ELR (cell line): ENCODE data around the gene SLAMF9.

Experiments
- DNase-seq: peaks from one replicate; pipeline ENCODE4 v3.0.0-alpha.2; 2015; ENCODE audit warnings: low read depth

Gene SLAMF9

DNA sequence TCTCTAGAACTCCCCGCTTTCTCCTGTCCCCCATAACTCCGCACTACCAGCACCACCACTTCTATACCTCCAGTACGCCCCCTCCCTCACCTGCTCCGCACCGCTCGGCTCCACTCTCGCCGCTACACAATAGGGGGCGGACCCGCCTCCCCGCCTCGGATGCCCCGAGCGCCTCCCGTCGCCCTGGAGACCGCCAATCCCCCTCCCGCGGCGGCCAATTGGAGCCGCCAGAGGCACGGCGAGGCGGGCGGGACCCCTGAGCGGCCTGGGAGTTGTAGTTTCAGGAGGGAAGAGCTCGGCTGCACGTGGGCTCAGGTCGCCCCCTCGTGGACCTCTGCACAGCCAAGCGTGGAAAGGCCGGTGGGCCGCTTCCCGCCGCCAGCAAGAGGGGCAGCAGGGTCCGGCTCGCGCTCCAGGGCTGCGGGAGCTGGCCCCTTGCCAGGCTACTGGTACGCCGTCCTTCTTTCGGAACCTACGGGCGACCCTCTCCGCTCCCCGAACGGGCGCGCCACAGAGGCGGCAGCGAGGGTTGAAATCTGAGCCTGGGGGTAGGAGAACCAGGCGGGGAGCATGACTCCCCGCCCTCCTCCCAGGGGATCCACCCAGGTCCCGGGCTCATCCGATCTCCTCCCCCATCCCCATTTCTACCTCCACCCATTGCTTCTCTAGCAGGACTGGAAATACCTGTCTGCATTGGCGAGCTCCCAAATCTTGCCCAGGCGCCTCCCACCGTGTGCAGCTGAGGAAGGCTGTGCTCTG, 8.4 kb downstream of the SLAMF9 start, which contains the start of gene IGSF9:
Gene IGSF9 (minus strand): TSS at position 131 of the 759 bp plus-strand sequence. CDS start 2,159 bp downstream, outside the sequence.
- peak; percentile 78 for DNase-seq

DNA sequence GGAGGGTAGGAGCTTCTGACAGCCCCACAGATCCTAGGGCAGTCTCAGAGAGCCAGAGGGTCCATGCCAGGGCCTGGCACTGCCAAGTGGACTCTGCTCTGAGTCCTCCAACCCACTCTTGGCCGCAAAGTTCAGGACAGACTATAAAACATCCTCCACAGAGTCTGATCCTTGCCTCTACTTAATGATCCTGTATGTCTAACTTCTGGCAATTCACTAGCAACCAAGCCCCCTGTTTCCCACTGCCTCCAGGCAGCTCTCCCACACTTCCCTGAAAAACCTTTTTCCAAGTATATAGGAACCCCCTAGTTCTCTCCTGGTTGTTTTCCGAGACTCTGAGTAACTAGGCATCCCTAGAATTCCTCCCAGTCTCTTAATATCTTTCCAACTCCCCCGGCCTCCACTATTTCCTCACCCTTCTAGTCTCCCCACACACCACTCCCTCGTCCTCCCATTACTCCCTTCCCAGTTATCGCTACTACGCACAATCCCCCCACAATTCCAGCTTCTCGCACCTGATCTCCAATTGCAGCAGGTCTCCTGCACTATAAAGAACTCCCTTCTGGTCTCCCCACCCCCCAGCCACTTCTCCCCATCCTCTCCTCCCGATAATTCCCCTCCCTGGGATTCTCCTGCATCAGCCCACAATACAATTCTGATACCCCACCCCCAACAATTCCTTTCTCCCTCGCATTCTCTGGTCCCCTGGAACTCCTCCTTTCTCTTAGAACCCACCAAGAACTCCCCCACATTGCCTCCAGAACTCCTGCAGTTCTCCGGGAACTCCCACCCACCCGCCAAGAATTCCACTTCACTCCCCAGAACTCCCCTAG, 9.2 kb downstream of the SLAMF9 start:
- DNase-seq = no peak

DNA sequence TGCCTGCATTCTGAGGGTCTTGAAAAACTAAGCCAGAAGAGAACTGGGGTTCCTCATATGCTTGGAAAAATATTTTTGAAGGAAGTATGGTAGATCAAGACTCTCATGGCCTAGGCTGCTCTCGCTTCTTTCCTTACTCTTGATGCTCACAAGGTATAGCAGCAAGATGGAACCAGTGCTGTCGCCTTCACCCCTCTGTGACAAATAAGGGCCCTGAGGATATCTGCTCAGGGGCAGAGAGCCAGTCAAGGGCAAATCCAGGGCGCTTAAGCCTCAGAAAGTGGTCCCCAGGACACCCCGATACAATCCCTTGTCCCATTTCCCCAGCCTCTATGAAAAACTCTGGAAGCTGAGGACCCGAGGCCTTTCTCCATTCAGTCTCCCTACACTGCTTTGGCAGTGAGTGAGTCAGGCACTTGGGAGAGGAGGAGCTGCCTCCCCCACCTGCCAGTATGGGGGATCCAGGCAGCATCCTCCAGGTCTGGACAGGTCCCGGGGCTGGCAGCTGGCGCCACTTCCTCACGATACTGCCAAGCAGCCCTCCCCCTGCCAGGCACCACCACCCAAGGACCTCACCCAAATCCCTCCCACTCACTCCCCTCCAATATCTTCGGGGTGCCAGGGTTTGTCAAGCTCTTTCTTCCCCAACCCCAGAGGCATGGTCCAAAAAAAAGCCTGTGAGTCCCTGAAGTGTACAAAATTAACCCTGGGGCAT, 10.0 kb downstream of the SLAMF9 start:
- no peak for DNase-seq

DNA sequence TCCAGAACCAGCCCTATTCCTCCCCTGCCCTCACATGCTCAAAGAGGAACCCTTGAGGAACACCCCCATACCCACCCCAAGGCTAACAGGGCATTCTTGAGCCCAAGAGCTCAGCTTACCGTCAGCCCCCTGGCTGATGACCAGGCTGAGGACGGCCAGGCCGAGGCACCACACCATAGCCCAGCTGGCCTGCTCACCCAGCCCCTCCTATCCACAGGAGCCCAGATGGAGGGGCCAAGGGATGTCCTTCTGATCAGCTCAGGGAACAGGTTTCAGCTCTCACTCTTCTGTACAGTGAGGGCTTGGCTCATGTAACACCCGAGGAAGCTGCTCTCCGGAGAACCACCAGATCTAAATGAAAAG, 10.8 kb downstream of the SLAMF9 start:
- DNase-seq = no peak

DNA sequence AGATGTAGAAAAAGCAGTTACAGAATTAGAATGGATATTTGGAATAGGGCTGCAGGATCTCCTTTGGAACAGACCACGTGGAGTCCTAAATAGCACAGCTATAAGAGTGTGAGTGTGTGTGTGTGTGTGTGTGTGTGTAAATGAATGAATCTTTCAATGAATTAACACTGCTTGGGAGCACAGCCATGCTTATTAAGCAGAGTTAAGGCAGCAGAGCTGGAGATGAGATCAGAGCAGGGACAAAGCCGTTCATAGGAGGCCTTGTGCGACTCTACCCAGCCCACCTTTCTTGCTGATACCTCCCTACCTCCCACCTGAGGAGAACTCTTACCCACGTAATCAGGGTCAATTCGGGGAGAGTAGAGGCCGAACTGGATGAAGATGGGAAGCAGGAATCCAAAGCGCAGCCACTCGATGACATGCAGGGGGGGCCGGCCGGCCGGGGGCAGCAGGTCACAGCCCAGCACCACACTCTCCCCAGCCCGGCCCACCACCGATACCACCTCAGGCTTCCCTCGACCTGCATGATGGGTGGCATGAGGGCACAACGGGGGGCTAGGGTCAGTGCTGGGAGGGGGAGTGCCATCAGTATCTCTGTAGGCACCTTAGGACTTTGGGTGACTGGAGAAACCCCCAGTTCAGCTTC, 11.3 kb downstream of the SLAMF9 start:
- no peak for DNase-seq

DNA sequence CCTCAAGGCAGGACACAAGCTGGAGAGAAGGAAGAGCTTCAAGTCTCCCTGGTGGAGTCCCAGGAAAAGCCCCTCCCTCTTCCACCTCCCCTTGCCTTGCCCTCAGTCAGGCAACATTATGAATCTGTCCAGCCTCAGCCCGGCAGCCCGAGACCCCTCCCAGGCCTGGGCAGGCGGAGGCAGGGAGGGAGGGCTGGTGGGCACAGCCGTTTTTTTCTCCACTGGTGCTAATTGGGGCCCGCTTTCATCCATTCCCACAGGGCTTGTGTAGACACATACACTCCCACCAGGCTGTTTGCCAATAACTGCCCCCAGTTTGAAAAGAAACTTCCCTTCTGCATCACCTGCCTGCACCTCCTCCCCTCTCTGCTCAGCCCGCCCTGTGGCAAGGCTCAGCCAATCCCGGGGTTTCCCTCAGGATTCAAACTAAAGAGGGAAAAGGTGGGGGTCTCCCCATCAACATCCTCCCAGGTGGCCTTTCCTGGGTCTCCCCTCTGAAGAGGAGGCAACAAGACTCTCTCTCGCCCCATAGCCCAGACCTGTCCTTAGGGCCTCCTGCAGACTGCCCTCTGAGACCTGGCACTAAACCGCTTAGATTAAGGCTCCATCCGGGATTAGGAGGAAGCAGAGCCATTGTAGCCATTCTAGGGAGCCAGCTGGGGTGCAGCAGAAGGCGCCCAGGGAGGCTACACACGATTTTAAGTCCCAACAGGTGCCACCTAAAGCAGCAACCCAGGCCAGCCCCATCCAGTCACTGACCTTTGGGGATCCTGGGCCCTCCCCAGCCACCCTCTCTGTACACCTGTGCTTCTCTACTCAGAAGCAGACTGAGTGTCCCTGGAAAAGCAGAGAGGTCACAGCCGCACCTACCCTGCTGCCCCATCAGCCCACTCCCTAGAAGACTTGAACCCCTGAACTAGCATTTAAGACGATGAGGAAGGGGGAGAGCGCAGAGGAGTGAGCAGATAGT, 12.2 kb downstream of the SLAMF9 start:
- DNase-seq = no peak

DNA sequence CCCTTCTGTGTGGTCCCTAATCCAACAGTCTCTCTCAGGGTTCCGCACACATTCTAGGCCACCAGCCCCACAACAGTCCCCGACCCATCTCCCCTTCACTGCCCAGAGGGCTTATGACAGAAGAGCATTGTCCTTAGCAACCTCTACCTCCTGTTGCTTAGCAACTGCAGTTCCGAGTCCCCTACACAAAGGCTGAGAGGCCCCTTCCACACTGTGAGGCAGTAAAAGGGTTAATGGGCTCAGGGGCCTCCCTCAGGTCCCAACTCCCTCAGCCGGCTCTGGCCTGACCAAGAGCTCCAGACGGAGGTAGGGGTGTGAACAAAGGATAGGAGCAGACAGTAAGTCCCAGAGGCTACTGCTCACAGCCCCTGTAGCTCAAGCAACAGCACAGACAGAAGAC, 12.9 kb downstream of the SLAMF9 start:
- DNase-seq = no peak

DNA sequence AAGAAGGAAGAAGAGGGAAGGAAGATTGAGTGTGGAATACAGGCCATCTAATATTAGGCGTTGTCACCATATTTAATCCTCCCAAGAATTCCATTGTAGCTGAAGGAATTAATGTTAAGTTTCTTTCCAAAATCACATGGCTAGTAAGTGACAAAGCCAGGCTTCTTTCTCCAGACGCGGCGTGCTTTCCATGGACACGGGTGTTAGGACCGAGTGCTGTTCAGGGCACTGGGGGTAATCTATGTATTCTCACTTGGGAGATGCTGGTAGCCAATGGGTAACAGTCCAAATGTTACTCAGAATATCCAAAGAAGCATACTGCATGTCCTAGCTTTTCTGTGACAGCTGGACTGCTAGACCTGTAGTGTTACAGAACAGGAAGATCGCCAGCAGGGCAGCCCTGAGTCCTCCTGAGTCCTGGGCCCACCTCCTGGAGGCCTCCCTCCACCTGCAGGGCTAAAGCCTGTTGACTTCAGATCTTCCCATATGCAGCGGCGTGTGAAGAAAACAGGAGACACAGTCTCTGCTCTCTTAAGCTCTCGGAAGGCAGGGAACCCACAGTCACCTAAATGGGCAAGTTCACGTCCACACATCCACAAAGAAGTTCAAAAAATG, 13.9 kb downstream of the SLAMF9 start:
- DNase-seq = no peak

DNA sequence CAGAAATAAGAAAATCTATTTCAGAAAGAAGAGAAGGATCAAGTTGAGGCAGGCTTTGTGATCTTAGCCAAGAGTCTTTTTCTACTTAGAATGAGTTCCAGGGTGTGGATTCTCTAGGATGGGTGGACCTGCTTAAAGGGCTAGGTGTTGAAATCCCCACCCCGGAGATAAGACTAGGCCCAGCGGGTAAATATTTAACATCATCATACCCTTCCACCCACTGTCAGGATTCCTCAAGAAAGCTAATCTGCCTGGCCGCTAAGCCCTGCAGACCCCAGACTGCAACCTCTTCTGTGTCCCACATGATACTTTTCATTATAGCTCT, 14.4 kb downstream of the SLAMF9 start:
- DNase-seq = no peak

DNA sequence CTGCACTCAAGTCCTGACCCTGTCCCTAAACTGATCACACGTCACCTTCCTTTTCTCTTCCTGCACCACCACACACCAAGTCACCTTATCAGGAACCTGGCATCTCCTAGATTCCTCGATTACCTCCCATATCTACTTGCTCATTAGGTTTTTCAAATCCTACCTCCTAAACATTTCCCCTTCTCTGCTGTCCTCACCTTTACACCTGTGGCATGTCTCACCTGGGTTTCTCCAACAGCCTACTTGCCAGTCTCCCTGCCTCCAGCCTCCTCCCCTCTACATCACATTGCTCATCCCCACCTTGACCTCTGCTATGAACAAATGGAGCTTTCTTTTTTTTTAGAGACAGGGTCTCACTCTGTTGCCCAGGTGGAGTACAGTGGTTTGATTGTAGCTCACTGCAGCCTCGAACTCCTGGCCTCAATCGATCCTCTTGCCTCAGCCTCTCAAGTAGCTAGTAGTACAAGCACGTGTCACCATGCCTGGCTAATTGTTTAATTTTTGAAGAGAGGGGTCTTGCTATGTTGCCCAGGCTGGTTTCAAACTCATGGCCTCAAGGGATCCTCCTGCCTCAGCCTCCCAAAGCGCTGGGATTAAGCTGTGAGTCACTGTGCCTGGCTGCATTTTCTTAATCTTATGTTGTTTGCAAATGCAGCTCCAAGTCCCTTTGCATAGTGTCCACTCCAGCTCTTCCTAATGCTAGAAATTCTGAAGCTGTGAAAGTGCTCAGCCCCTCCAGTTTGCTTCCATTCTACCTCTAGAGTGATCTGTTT, 14.9 kb downstream of the SLAMF9 start:
- no peak for DNase-seq

DNA sequence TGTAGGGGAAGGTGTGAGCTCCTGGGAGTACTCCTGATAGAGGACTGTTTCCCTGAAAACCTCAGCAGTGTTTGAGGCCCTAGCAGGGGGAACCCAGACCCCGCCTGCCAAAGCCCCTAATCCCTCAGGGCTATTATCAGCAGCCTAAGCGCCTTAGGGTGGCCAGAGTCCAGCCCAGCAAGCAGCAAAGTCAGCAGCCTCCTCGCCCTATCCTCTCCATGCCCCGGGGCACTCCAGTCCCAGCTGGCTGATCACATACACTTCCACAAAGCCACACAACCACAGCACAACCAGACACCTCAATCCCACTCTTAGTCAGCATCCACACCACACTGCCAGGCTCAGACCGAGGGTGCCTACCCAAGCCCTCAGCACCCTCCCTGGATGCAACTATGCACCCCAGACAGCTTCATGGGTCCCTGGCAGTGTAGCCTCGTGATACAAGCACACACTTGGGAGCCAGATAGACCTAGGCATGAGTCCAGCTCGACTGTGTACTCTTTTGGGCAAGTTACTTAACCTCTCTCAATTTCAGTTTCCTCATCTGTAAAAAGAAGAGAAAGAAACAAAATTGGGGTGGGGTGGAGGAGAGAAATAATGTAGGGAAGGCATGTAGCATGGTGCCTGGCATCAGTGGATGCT, 15.7 kb downstream of the SLAMF9 start:
- DNase-seq = peak; percentile 25

DNA sequence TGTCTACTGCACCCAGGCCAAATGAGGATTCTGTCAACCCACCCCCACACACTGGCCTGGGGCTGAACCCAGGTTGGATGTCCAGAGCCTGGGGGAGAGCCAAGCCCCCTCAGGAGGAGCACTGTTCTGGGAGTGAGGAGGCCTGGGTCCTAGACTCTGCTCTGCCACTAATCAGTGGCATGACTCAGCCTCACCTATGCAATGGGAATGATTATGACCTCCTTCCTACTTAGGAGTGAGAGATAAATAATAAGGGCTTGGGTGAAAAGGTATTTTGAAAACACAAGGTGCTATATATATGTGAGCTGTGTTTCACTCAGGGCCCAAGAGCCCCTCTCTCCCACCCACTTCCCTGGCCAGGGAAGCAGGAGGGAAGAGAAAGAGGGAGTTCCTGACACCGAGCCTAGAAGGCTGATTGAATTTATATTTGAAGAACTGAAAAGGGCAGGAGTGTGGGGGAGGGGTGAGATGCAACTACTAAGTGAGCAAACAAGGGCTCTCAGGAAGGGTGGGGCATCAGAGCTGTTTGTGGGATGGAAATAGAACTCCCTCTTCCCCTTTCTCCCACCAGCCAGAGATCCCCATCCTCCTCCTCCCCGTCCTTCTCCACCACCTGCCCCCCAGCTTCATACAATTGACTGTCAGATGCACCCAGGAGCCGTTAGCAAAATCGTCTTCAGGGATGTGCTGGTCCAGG, 16.8 kb downstream of the SLAMF9 start:
- no peak for DNase-seq

DNA sequence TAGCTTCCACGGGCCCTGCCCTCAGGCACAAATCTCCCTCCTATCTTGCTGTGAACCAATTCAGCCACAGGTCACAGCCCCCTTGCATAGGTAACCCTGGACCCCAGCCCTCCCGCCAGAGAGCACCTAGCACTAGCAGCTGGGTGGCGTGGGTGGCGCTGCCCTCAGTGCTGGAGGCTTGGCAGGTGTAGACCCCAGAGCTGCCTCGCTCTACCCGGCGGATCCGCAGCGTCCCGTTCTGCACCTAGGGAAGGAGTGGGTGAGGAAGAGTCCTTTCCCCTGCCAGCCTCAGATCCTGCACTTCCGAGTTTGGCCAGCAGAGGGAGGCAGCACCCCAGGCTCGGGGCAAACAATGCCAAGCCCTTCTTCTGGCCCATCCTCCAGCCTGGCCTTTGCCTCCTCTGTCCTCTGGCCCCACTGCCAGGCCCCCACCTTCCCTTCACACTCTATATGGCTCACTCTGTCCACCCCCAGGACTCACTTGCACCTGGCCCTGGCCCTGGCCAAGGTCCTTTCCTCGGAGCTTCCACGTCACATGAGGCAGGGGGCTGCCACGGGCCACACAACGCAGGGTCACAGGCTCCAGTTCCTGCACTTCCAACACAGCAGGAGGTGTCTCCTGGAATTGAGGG, 17.6 kb downstream of the SLAMF9 start:
- DNase-seq = peak; percentile 62

DNA sequence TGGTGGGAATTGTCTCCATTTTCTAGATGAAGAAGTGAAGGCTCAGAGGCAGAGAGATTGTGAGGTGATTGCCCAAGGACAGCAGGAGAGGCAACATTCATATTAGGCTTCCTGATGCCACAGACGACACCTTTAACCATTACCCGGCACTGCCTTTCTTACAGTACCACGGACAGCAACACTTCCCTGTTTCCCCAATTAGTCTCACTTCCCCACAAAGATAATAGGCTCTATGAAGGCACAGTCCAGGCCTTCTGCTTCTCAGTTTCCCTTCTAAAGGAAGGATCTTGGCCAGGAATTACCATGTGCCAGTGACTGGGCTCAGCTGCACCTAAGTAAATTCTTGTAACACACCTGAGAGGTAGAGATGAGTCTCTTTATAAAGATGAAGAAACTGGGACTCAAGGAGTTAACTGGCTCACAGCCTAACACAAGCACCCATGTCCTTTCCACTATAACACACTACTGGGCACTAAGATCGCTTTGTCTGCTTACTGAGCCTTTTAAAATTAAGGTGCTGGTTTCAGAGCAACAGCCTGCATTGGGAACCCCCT, 18.2 kb downstream of the SLAMF9 start:
- DNase-seq = no peak

DNA sequence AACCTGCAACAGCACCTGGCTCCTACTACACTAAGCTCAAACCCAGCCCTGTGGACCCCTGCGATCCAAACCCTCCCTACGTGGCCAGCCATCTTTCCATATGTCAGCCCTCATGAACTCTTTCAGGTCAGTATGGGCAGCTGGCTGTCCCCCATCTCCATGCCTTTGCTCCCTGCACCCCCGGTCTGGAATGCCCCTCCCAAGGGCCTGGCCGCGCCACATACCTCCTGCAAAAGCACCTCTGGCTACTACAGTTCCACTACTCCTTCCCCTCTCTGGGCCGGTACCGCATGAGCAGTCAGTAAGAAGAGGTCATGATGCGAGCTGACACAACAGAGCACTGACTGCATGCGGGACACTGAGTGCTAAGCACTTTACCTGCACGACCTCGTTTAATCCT, 18.7 kb downstream of the SLAMF9 start:
- DNase-seq = no peak

DNA sequence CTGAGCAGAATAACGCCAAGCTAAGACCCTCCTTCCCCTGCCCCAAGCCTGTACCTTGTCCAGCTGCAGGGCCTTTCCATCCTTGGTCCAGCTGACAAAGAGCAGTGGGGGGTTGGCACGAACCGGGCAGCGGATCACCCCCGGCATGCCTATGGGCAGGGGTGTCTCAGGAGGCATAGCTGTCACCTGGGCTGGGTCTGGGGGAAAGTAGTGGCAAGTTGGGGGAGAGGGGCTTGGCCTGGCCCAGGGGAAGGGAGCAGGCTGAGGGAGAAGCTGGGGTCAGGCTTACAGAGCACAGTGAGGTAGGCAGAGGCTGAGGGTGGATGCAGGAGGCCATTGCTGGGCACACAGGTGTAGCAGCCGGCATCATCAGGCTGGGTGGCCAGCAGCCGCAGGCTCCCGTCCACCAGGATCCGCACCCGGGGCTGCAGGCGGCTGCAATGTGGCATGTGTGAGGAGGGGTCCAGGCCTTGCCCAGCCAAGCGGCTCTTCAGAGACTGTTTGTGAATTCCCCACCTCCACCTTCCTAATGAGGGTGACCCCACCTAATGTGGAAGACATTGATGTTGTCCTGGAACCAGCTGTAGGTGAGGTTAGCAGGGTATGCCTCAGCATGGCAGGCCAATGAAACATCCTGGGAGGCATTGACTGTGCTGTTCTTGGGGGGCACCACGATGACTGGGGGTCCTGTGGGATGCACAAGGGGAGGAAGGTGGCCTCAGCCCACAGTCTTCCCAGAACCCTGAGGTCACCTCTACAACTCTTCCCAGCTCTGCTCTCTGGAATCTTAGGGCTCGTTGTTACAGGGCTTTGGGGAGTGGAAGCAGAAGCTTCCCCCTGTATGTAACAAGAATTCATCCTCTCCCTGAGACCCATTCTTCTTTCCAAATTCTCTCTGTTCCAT, 19.6 kb downstream of the SLAMF9 start:
- no peak for DNase-seq

DNA sequence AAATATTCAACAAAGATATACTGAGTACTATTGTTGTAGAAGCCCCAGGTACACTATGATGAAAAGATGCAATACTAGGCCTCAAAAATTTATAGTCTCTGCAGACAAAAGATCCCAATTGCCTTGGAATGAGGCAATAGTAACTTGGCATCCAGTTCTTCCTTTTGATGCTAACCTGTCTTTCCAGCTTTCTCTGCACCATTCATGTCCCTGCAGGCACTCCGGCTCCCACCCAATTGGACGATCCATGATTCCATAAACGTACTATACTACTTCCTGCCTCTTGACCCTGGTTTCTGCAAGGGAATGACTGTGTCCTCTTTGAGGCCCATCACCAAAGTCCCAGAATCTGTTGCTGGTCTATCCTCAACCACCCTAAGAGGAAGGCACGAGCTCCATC, 20.7 kb downstream of the SLAMF9 start:
- DNase-seq = no peak
